GM23338 (cell line): ENCODE measurements around the gene PINK1. TPM values are rescaled to one million over a fixed set of nuclear protein-coding genes. Genes with fewer than 3 reads are reported as not detected.

ENCODE experiments used
- ATAC-seq: fragments of 200-7000 bp; cut with Tn5 transposase; 3 replicates; pipeline ENCODE4 v1.9.1; 2020
- DNase-seq: peaks from one replicate; pipeline ENCODE4 v3.0.0-alpha.2; 2015; ENCODE audit warnings: low spot score
- H2AFZ ChIP-seq: fragments of 200-600 bp; sonication (generic); 2 replicates; pipeline ENCODE4 v1.8.0; 2016; ENCODE audit warnings: antibody characterized with exemption, mild to moderate bottlenecking, moderate library complexity
- H3F3A ChIP-seq: fragments of 200-600 bp; sonication (generic); replicated peaks from 2 replicates; pipeline ENCODE4 v1.8.0; 2017; ENCODE audit warnings: antibody characterized with exemption, mixed run types, low read depth
- H3K27ac ChIP-seq: fragments of 200-600 bp; sonication (generic); 2 replicates; pipeline ENCODE4 v1.6.1; 2016; ENCODE audit warnings: low read depth
- H3K27me3 ChIP-seq: fragments of 200-600 bp; sonication (generic); 2 replicates; pipeline ENCODE4 v1.8.0; 2016; ENCODE audit warnings: mild to moderate bottlenecking, mixed run types, moderate library complexity; ENCODE audit not compliant: insufficient read depth
- H3K36me3 ChIP-seq: fragments of 200-600 bp; sonication (generic); 2 replicates; pipeline ENCODE4 v1.8.0; 2016; ENCODE audit warnings: mild to moderate bottlenecking; ENCODE audit not compliant: insufficient read depth
- H3K4me1 ChIP-seq: fragments of 200-600 bp; sonication (generic); 2 replicates; pipeline ENCODE4 v1.8.0; 2016; ENCODE audit warnings: mild to moderate bottlenecking, moderate library complexity; ENCODE audit not compliant: insufficient read depth
- H3K4me2 ChIP-seq: fragments of 200-600 bp; sonication (generic); 2 replicates; pipeline ENCODE4 v1.7.1; 2017; ENCODE audit warnings: mixed run types
- H3K4me3 ChIP-seq: fragments of 200-600 bp; sonication (generic); 2 replicates; pipeline ENCODE4 v1.6.1; 2016; ENCODE audit warnings: mixed run types
- H3K79me2 ChIP-seq: fragments of 200-600 bp; sonication (generic); replicated peaks from 2 replicates; pipeline ENCODE4 v1.8.0; 2017; ENCODE audit warnings: mild to moderate bottlenecking; ENCODE audit not compliant: insufficient read depth
- H3K9me2 ChIP-seq: fragments of 200-600 bp; sonication (generic); 2 replicates; pipeline ENCODE4 v1.8.0; 2017; ENCODE audit not compliant: insufficient read depth
- H4K20me1 ChIP-seq: fragments of 200-600 bp; sonication (generic); replicated peaks from 2 replicates; pipeline ENCODE4 v1.8.0; 2017; ENCODE audit warnings: mild to moderate bottlenecking; ENCODE audit not compliant: insufficient read depth
- H3K27ac Mint-ChIP-seq: 2 replicates; pipeline ENCODE4 v1.8.0; 2020; ENCODE audit warnings: inconsistent platforms, mild to moderate bottlenecking, moderate library complexity, mixed read lengths
- H3K27me3 Mint-ChIP-seq: 3 replicates; pipeline ENCODE4 v1.8.0; 2022; ENCODE audit warnings: low read depth, mild to moderate bottlenecking, moderate library complexity, mixed read lengths, inconsistent platforms; ENCODE audit not compliant: insufficient read depth, poor library complexity
- H3K36me3 Mint-ChIP-seq: 3 replicates; pipeline ENCODE4 v1.8.0; 2021; ENCODE audit warnings: low read depth, mild to moderate bottlenecking, inconsistent platforms, moderate library complexity, mixed read lengths
- H3K4me1 Mint-ChIP-seq: 3 replicates; pipeline ENCODE4 v1.8.0; 2020; ENCODE audit warnings: mild to moderate bottlenecking, inconsistent platforms, mixed read lengths
- H3K4me3 Mint-ChIP-seq: 3 replicates; pipeline ENCODE4 v1.8.0; 2021; ENCODE audit warnings: moderate library complexity, mild to moderate bottlenecking, inconsistent platforms, mixed read lengths
- H3K9me3 Mint-ChIP-seq: 3 replicates; pipeline ENCODE4 v1.8.0; 2020; ENCODE audit warnings: moderate library complexity, mild to moderate bottlenecking, inconsistent platforms, mixed read lengths
- CREB1 ChIP-seq: fragments of 250-450 bp; sonication (Bioruptor Pico); IDR thresholded peaks from 2 replicates; pipeline ENCODE4 v1.5.0; 2020; ENCODE audit warnings: low read depth, mild to moderate bottlenecking, moderate library complexity
- EZH2 ChIP-seq: fragments of 200-600 bp; sonication (generic); IDR thresholded peaks from one replicate; pipeline ENCODE4 v1.8.0; 2017; ENCODE audit warnings: antibody characterized with exemption, mild to moderate bottlenecking, low read depth; ENCODE audit not compliant: unreplicated experiment
- EZH2phosphoT487 ChIP-seq: fragments of 200-600 bp; sonication (generic); IDR thresholded peaks from one replicate; pipeline ENCODE4 v1.8.1; 2018; ENCODE audit warnings: antibody characterized with exemption; ENCODE audit not compliant: unreplicated experiment
- STAT1 ChIP-seq: IDR thresholded peaks from one replicate; pipeline ENCODE4 v1.6.1; 2016; ENCODE audit warnings: antibody characterized with exemption; ENCODE audit not compliant: unreplicated experiment
- ZNF114 ChIP-seq: fragments of 250-450 bp; sonication (Bioruptor Pico); IDR thresholded peaks from 2 replicates; pipeline ENCODE4 v1.5.0; 2020; ENCODE audit warnings: mild to moderate bottlenecking, moderate library complexity
- polyA plus RNA-seq: library from polyadenylated mRNA; unstranded; fragments of >200 nt; fragmentation: Nextera tagmentation; extraction: Ambion mirVana; gene quantifications from 2 replicates; pipeline ENCODE4 v1.2.1, GENCODE V29; 2016
- total RNA-seq: library from RNA; depleted of rRNA; stranded (reverse); fragments of >200 nt; shearing (Covaris generic); gene quantifications from 2 replicates; pipeline ENCODE4 v1.2.3, GENCODE V29; 2014
- TF ChIP-seq, protein P1 (sequence below), 2 experiments: fragments of 200-600 bp in 1 of 2; sonication (generic) in 1 of 2; conservative IDR thresholded peaks; 2 replicates each; pipeline versions ENCODE4 v1.5.1 to v1.6.1; 2016 to 2017; ENCODE audit warnings: antibody characterized with exemption in 2 of 2, low read depth in 2 of 2, mild to moderate bottlenecking in 2 of 2, moderate library complexity in 1 of 2
- TF ChIP-seq, protein P2 (sequence below): IDR thresholded peaks from one replicate; pipeline ENCODE4 v1.6.1; 2018; ENCODE audit warnings: antibody characterized with exemption; ENCODE audit not compliant: unreplicated experiment

PINK1 gene
- total and polyA plus RNA-seq, 2 experiments from 2014 or later, result 20.8 to 42.7 TPM

DNA sequence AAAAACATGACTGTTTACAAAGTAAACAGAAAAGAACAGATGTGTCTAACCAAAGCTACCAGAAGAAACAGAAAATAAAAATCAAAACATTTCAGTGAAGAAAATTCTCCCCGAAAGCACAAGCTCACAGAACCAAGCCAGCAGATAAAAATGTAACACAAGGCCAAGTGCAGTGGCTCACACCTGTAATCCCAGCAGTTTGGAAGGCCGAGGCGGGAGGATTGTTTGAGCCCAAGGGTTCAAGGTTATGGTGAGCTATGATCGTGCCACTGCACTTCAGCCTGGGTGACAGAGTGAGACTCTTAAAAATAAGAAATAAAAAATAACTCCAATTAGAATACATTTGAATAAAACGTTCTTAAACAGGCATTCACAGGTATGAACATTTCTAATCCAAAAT, 47.0 kb downstream of the PINK1 start:
- DNase-seq (no peak), ATAC-seq (no peak)
- no peaks in the 10 kb centered on the region for H3K9me2 ChIP-seq
- H3K27ac Mint-ChIP-seq, result no peak overlapping the region
- H3K79me2 ChIP-seq, result no peaks in the 10 kb centered on the region
- H3K4me1 Mint-ChIP-seq, result no peaks in the 10 kb centered on the region; the same call in 2 of the 3 replicates
- TF ChIP-seq EZH2phosphoT487 (no peak), CREB1 (no peak)
- H3K36me3 ChIP-seq, result no peaks in the 10 kb centered on the region
- no peaks in the 10 kb centered on the region for H4K20me1 ChIP-seq
- H3K4me3 Mint-ChIP-seq, result no peak overlapping the region
- H3K27ac ChIP-seq, result no peak overlapping the region
- H3K4me3 ChIP-seq, result no peak overlapping the region
- H3K27me3 ChIP-seq, result no peaks in the 10 kb centered on the region
- H3K4me2 ChIP-seq, result no peak overlapping the region
- H3K27me3 Mint-ChIP-seq, result peaks cover 4% of the 10 kb centered on the region
- H3F3A ChIP-seq, result no peaks in the 10 kb centered on the region
- no peaks in the 10 kb centered on the region for H3K9me3 Mint-ChIP-seq
- H3K4me1 ChIP-seq, result no peaks in the 10 kb centered on the region
- H3K36me3 Mint-ChIP-seq, result peaks cover 26% of the 10 kb centered on the region
- H2AFZ ChIP-seq, result no peak overlapping the region

DNA sequence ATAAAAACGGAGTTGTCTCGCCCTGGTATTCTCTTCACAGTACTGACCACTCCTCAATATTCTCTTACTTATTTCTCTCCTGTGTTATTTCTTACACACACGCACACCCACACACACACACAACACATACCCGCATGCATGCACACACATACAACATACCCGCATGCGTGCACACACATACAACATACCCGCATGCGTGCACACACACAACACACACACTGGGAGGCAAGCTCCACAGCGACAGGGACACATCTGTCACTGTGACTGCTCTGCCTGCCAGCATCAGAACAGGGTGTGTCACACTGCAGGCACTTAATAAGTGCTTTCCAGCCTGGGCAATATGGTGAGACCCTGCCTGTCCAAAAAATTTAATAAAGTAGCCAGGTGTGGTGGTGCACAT, 48.7 kb downstream of the PINK1 start:
- Histone ChIP-seq H3F3A (no peaks in the 10 kb centered on the region), H3K27me3 (no peaks in the 10 kb centered on the region), H3K27ac (no peak overlapping the region), H3K36me3 (no peaks in the 10 kb centered on the region), H3K9me2 (no peaks in the 10 kb centered on the region), H3K79me2 (no peaks in the 10 kb centered on the region), H3K4me3 (no peak overlapping the region), H3K4me1 (no peaks in the 10 kb centered on the region), H2AFZ (no peak overlapping the region), H3K4me2 (no peak overlapping the region), H4K20me1 (no peaks in the 10 kb centered on the region)
- H3K36me3 Mint-ChIP-seq, result peaks cover 29% of the 10 kb centered on the region
- H3K27ac Mint-ChIP-seq, result no peak overlapping the region
- peaks cover 4% of the 10 kb centered on the region; the same call in 2 of the 3 replicates for H3K4me1 Mint-ChIP-seq
- peaks cover 4% of the 10 kb centered on the region for H3K27me3 Mint-ChIP-seq
- TF ChIP-seq EZH2phosphoT487, result no peak
- TF ChIP-seq, protein P1, sequence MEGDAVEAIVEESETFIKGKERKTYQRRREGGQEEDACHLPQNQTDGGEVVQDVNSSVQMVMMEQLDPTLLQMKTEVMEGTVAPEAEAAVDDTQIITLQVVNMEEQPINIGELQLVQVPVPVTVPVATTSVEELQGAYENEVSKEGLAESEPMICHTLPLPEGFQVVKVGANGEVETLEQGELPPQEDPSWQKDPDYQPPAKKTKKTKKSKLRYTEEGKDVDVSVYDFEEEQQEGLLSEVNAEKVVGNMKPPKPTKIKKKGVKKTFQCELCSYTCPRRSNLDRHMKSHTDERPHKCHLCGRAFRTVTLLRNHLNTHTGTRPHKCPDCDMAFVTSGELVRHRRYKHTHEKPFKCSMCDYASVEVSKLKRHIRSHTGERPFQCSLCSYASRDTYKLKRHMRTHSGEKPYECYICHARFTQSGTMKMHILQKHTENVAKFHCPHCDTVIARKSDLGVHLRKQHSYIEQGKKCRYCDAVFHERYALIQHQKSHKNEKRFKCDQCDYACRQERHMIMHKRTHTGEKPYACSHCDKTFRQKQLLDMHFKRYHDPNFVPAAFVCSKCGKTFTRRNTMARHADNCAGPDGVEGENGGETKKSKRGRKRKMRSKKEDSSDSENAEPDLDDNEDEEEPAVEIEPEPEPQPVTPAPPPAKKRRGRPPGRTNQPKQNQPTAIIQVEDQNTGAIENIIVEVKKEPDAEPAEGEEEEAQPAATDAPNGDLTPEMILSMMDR (conservative IDR thresholded peaks at IDR 0.05; ENCODE audit: low read depth in 2 of 2), result no peak
- TF ChIP-seq STAT1, result no peak
- TF ChIP-seq ZNF114 (CRISPR knock-in tag), result no peak
- TF ChIP-seq, protein P2, sequence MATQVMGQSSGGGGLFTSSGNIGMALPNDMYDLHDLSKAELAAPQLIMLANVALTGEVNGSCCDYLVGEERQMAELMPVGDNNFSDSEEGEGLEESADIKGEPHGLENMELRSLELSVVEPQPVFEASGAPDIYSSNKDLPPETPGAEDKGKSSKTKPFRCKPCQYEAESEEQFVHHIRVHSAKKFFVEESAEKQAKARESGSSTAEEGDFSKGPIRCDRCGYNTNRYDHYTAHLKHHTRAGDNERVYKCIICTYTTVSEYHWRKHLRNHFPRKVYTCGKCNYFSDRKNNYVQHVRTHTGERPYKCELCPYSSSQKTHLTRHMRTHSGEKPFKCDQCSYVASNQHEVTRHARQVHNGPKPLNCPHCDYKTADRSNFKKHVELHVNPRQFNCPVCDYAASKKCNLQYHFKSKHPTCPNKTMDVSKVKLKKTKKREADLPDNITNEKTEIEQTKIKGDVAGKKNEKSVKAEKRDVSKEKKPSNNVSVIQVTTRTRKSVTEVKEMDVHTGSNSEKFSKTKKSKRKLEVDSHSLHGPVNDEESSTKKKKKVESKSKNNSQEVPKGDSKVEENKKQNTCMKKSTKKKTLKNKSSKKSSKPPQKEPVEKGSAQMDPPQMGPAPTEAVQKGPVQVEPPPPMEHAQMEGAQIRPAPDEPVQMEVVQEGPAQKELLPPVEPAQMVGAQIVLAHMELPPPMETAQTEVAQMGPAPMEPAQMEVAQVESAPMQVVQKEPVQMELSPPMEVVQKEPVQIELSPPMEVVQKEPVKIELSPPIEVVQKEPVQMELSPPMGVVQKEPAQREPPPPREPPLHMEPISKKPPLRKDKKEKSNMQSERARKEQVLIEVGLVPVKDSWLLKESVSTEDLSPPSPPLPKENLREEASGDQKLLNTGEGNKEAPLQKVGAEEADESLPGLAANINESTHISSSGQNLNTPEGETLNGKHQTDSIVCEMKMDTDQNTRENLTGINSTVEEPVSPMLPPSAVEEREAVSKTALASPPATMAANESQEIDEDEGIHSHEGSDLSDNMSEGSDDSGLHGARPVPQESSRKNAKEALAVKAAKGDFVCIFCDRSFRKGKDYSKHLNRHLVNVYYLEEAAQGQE, result no peak
- TF ChIP-seq EZH2, result no peak
- H3K9me3 Mint-ChIP-seq, result no peaks in the 10 kb centered on the region
- no peak overlapping the region for H3K4me3 Mint-ChIP-seq
- ATAC-seq, result no peak
- DNase-seq, result no peak
